Caco-2 (cell line): ENCODE data around the gene AFF1. TPM values are rescaled to one million over a fixed set of nuclear protein-coding genes. Genes with fewer than 3 reads are reported as not detected.

Experiments
- BruUV-seq: library from RNA; stranded (reverse); fragments of 400-500 nt; replicated peaks from 2 replicates; lab custom pipeline; 2021; lab: Mats Ljungman, UMichigan
- CTCF ChIA-PET: fragments of 300-600 bp; sonication (Branson Sonifier 250); formaldehyde crosslinking; loops from one replicate; lab custom pipeline; 2022; ENCODE audit warnings: antibody characterized with exemption; lab: Charles Lee
- POLR2A ChIA-PET: fragments of 300-600 bp; sonication (Branson Sonifier 250); formaldehyde crosslinking; loops from one replicate; lab custom pipeline; 2022; ENCODE audit warnings: antibody characterized with exemption; lab: Charles Lee
- DNase-seq, 2 experiments: peaks; one replicate each; pipeline versions ENCODE4 v3.0.0 to v3.0.0-alpha.2; 2020 to 2022
- H3K27me3 ChIP-seq: replicated peaks from 2 replicates; pipeline ENCODE4 v1.6.0; 2011; ENCODE audit warnings: low read length; ENCODE audit not compliant: control insufficient read depth, insufficient read depth
- H3K36me3 ChIP-seq: 2 replicates; pipeline ENCODE4 v1.5.1; 2011; ENCODE audit warnings: low read length; ENCODE audit not compliant: control insufficient read depth, insufficient read depth
- H3K4me1 ChIP-seq: fragments of 250-450 bp; sonication (Bioruptor Pico); 2 replicates; pipeline ENCODE4 v1.5.1; 2020; ENCODE audit warnings: mild to moderate bottlenecking
- H3K4me3 ChIP-seq: 2 replicates; pipeline ENCODE4 v1.5.1; 2011; ENCODE audit warnings: low read depth, mild to moderate bottlenecking, control low read depth, low read length
- H3K9me3 ChIP-seq: fragments of 250-450 bp; sonication (Bioruptor Pico); 2 replicates; pipeline ENCODE4 v1.5.1; 2020; ENCODE audit warnings: mild to moderate bottlenecking, moderate library complexity
- H3K27ac Mint-ChIP-seq: one replicate; pipeline ENCODE4 v1.8.0; 2022; ENCODE audit warnings: mixed read lengths; ENCODE audit not compliant: unreplicated experiment
- H3K27me3 Mint-ChIP-seq: one replicate; pipeline ENCODE4 v1.8.0; 2022; ENCODE audit warnings: mixed read lengths; ENCODE audit not compliant: insufficient read depth, unreplicated experiment
- H3K36me3 Mint-ChIP-seq: one replicate; pipeline ENCODE4 v1.8.0; 2022; ENCODE audit warnings: mild to moderate bottlenecking, mixed read lengths; ENCODE audit not compliant: insufficient read depth, unreplicated experiment
- H3K4me1 Mint-ChIP-seq: one replicate; pipeline ENCODE4 v1.8.0; 2022; ENCODE audit warnings: low read depth, mixed read lengths; ENCODE audit not compliant: unreplicated experiment
- H3K4me3 Mint-ChIP-seq: one replicate; pipeline ENCODE4 v1.8.0; 2022; ENCODE audit warnings: mild to moderate bottlenecking, moderate library complexity, mixed read lengths; ENCODE audit not compliant: unreplicated experiment
- H3K9me3 Mint-ChIP-seq: one replicate; pipeline ENCODE4 v1.8.0; 2022; ENCODE audit warnings: mixed read lengths; ENCODE audit not compliant: unreplicated experiment
- CTCF ChIP-seq, 2 experiments: fragments of 200-600 bp in 1 of 2; IDR thresholded peaks; 1 replicate in 1 of 2; 2 replicates in 1 of 2; pipeline versions ENCODE4 v1.5.1 to v1.8.0; 2011 to 2022; ENCODE audit warnings: antibody characterized with exemption in 1 of 2, control low read depth in 1 of 2, inconsistent platforms in 1 of 2, low read depth in 1 of 2, low read length in 1 of 2, mild to moderate bottlenecking in 1 of 2, moderate library complexity in 1 of 2; ENCODE audit not compliant: insufficient read depth in 1 of 2, severe bottlenecking in 1 of 2, unreplicated experiment in 1 of 2
- intact Hi-C: fragments of 100-400 bp; cut with micrococcal nuclease; formaldehyde crosslinking; loops from one replicate; pipeline ENCODE4 v1.10.0; 2022; ENCODE audit not compliant: unreplicated experiment
- total RNA-seq: library from RNA; stranded (reverse); gene quantifications from 2 replicates; pipeline ENCODE4 v1.2.3, GENCODE V29; 2022

Gene AFF1
- total RNA-seq, 1 experiment from 2014 or later: 48.3 TPM

GRCh38 chr4:87171944-87172343, 237.1 kb downstream of the AFF1 start:
- intact Hi-C loops: no loop called here
- Mint-ChIP-seq H3K36me3 (peaks cover 26% of the 10 kb centered on the region), H3K27me3 (no peaks in the 10 kb centered on the region), H3K4me3 (no peak overlapping the region), H3K4me1 (no peaks in the 10 kb centered on the region), H3K9me3 (peaks cover 10% of the 10 kb centered on the region), H3K27ac (no peak overlapping the region)
- Histone ChIP-seq H3K27me3 (no peaks in the 10 kb centered on the region), H3K36me3 (no peaks in the 10 kb centered on the region; the same call in 1 of the 2 replicates), H3K4me3 (no peak overlapping the region), H3K9me3 (no peaks in the 10 kb centered on the region), H3K4me1 (no peaks in the 10 kb centered on the region)
- CTCF ChIA-PET: no interaction called here
- TF ChIP-seq CTCF (IDR thresholded peaks at IDR 0.05; ENCODE audit: insufficient read depth in 1 of 2, low read depth in 1 of 2, low read length in 1 of 2, severe bottlenecking in 1 of 2, unreplicated experiment in 1 of 2): no peak
- POLR2A ChIA-PET: no interaction called here
- BruUV-seq: no TSS peak
- DNase-seq: no peak

- H3K36me3 ChIP-seq: no peaks in the 10 kb centered on the region
- H3K4me3 ChIP-seq: no peak overlapping the region
- Mint-ChIP-seq H3K4me1 (no peaks in the 10 kb centered on the region), H3K27ac (no peak overlapping the region), H3K9me3 (peaks cover 10% of the 10 kb centered on the region), H3K36me3 (peaks cover 30% of the 10 kb centered on the region), H3K27me3 (no peaks in the 10 kb centered on the region), H3K4me3 (no peak overlapping the region)
- no TSS peak for BruUV-seq
- DNase-seq: no peak
- H3K4me1 ChIP-seq: no peaks in the 10 kb centered on the region
- no peaks in the 10 kb centered on the region for H3K27me3 ChIP-seq
- TF ChIP-seq CTCF (IDR thresholded peaks at IDR 0.05; ENCODE audit: insufficient read depth in 1 of 2, low read depth in 1 of 2, low read length in 1 of 2, severe bottlenecking in 1 of 2, unreplicated experiment in 1 of 2): no peak
- H3K9me3 ChIP-seq: no peaks in the 10 kb centered on the region
- intact Hi-C loops: no loop called here
- ChIA-PET CTCF (no interaction called here), POLR2A (no interaction called here)
These were observed 239.9 kb downstream of the AFF1 start for GRCh38 chr4:87174672-87175071.

GRCh38 chr4:87179751-87180150, 244.9 kb downstream of the AFF1 start:
- Histone ChIP-seq H3K36me3 (no peaks in the 10 kb centered on the region; the same call in 1 of the 2 replicates), H3K9me3 (no peaks in the 10 kb centered on the region), H3K4me1 (no peaks in the 10 kb centered on the region), H3K27me3 (no peaks in the 10 kb centered on the region), H3K4me3 (no peak overlapping the region)
- intact Hi-C loops: no loop called here
- CTCF ChIA-PET: no interaction called here
- TF ChIP-seq CTCF (IDR thresholded peaks at IDR 0.05; ENCODE audit: insufficient read depth in 1 of 2, low read depth in 1 of 2, low read length in 1 of 2, severe bottlenecking in 1 of 2, unreplicated experiment in 1 of 2): no peak
- no peaks in the 10 kb centered on the region for H3K9me3 Mint-ChIP-seq
- no peak for DNase-seq
- H3K27me3 Mint-ChIP-seq: no peaks in the 10 kb centered on the region
- H3K4me3 Mint-ChIP-seq: no peak overlapping the region
- peaks cover 5% of the 10 kb centered on the region for H3K4me1 Mint-ChIP-seq
- peaks cover 24% of the 10 kb centered on the region for H3K36me3 Mint-ChIP-seq
- BruUV-seq: no TSS peak
- no peak overlapping the region for H3K27ac Mint-ChIP-seq
- POLR2A ChIA-PET: no interaction called here
